CD4-positive, alpha-beta T cell (primary cell): ENCODE measurements around the gene KCNN4. TPM values are rescaled to one million over a fixed set of nuclear protein-coding genes. Genes with fewer than 3 reads are reported as not detected.
"Not testable (repeated sequence)": the region's sequence is repeated elsewhere in the genome, so short reads cannot be mapped to it uniquely, and the experiment has no call there.

Experiments used
- ATAC-seq: fragments of 200-7000 bp; cut with Tn5 transposase; one replicate; pipeline ENCODE4 v1.10.0; 2022; ENCODE audit warnings: mild to moderate bottlenecking; ENCODE audit not compliant: poor library complexity
- CTCF ChIA-PET: fragments of 350-600 bp; sonication (Branson Sonifier 250); formaldehyde crosslinking; loops from one replicate; lab custom pipeline; 2021; ENCODE audit warnings: antibody characterized with exemption, inconsistent platforms; lab: Charles Lee
- POLR2A ChIA-PET: fragments of 350-600 bp; sonication (Branson Sonifier 250); formaldehyde crosslinking; loops from one replicate; lab custom pipeline; 2021; ENCODE audit warnings: antibody characterized with exemption, inconsistent platforms; lab: Charles Lee
- DNase-seq, 14 experiments: peaks; one replicate each; pipeline ENCODE4 v3.0.0-alpha.2; 2013 to 2020; ENCODE audit warnings: mixed read lengths in 2 of 14
- H3K27ac ChIP-seq, 2 donors: one replicate each; pipeline versions ENCODE4 v1.5.1 to v1.7.0; 2013; ENCODE audit warnings: low read length in 2 of 2, low read depth in 1 of 2, mild to moderate bottlenecking in 1 of 2
- H3K27me3 ChIP-seq, 2 experiments: 1 replicate in 1 of 2; 2 replicates in 1 of 2; pipeline versions ENCODE4 v1.6.1 to v1.7.0; 2013; ENCODE audit warnings: low read length in 2 of 2, control low read depth in 1 of 2, mild to moderate bottlenecking in 1 of 2, moderate library complexity in 1 of 2; ENCODE audit not compliant: insufficient read depth in 2 of 2, control insufficient read depth in 1 of 2
- H3K36me3 ChIP-seq: one replicate; pipeline ENCODE4 v1.6.1; 2013; ENCODE audit warnings: low read length, control low read depth; ENCODE audit not compliant: insufficient read depth
- H3K4me1 ChIP-seq: one replicate; pipeline ENCODE4 v1.6.1; 2013; ENCODE audit warnings: low read length, control low read depth; ENCODE audit not compliant: insufficient read depth
- H3K4me3 ChIP-seq: one replicate; pipeline ENCODE4 v1.5.1; 2013; ENCODE audit warnings: mild to moderate bottlenecking, low read length, moderate library complexity
- H3K9me3 ChIP-seq, 2 experiments: 1 replicate in 1 of 2; 2 replicates in 1 of 2; pipeline versions ENCODE4 v1.6.1 to v1.7.0; 2013; ENCODE audit warnings: low read length in 2 of 2, mild to moderate bottlenecking in 2 of 2, control low read depth in 1 of 2, moderate library complexity in 1 of 2; ENCODE audit not compliant: control insufficient read depth in 1 of 2, insufficient read depth in 1 of 2
- H3K27ac Mint-ChIP-seq: one replicate; pipeline ENCODE4 v1.8.0; 2020; ENCODE audit warnings: mixed read lengths
- H3K27me3 Mint-ChIP-seq: one replicate; pipeline ENCODE4 v1.8.0; 2021; ENCODE audit warnings: mixed read lengths
- H3K36me3 Mint-ChIP-seq: one replicate; pipeline ENCODE4 v1.8.0; 2021; ENCODE audit warnings: low read depth, mixed read lengths
- H3K4me1 Mint-ChIP-seq: one replicate; pipeline ENCODE4 v1.8.0; 2021; ENCODE audit warnings: low read depth, mixed read lengths
- H3K4me3 Mint-ChIP-seq: one replicate; pipeline ENCODE4 v1.8.0; 2020; ENCODE audit warnings: mild to moderate bottlenecking, mixed read lengths
- H3K9me3 Mint-ChIP-seq: one replicate; pipeline ENCODE4 v1.8.0; 2020; ENCODE audit warnings: mixed read lengths
- CTCF ChIP-seq: fragments of 200-600 bp; IDR thresholded peaks from one replicate; pipeline ENCODE4 v1.8.0; 2022; ENCODE audit warnings: antibody characterized with exemption, mild to moderate bottlenecking
- intact Hi-C, 2 experiments: fragments of 100-400 bp; cut with DNase I in 1 of 2; cut with micrococcal nuclease in 1 of 2; formaldehyde crosslinking; loops; one replicate each; pipeline versions ENCODE4 v1.15.1 to v1.9.0; 2023 to 2025; cut with DNase I, micrococcal nuclease
- total RNA-seq, 174 experiments: library from RNA in 2 of 174; stranded (reverse) in 2 of 174; gene quantifications; one replicate each; pipeline ENCODE4 v1.2.3 and lab custom pipeline; 2021 to 2026

The KCNN4 gene
- total RNA-seq, 2 experiments from 2014 or later = 9.7 to 10.4 TPM

GRCh38 chr19:43766755-43767043 is 14.1 kb downstream of the KCNN4 start:
- peaks cover 26% of the 10 kb centered on the region for H3K4me1 Mint-ChIP-seq
- ATAC-seq = no peak
- peak overlapping the region in 1 of 2 donors; percentile 79 for H3K27ac ChIP-seq
- no peaks in the 10 kb centered on the region for H3K9me3 Mint-ChIP-seq
- no peak overlapping the region for H3K4me3 ChIP-seq
- intact Hi-C loops = loop anchor here (1.0 to 2.0 kb wide), 2 partner anchors 11 to 18 kb away; no protein-coding TSS in a partner anchor
- no peak for TF ChIP-seq CTCF
- peaks cover 45% of the 10 kb centered on the region for H3K4me1 ChIP-seq
- no peaks in the 10 kb centered on the region for H3K9me3 ChIP-seq
- no peak for DNase-seq
- CTCF ChIA-PET = interaction anchor here (0.6 to 5.0 kb wide), 10 partner anchors 11 to 363 kb away, joined by 3 to 45 read pairs (median 8); partner anchors contain the start of genes KCNN4 and SMG9
- peak overlapping the region; percentile 86 for H3K27ac Mint-ChIP-seq
- peak overlapping the region; percentile 42 for H3K4me3 Mint-ChIP-seq
- peaks cover 46% of the 10 kb centered on the region for H3K36me3 ChIP-seq
- H3K27me3 ChIP-seq = no peaks in the 10 kb centered on the region
- POLR2A ChIA-PET = interaction anchor here (1.2 to 3.3 kb wide), 4 partner anchors 11 to 18 kb away, joined by 6 to 47 read pairs (median 14); partner anchors contain the start of gene SMG9
- H3K36me3 Mint-ChIP-seq = peaks cover 38% of the 10 kb centered on the region
- no peaks in the 10 kb centered on the region for H3K27me3 Mint-ChIP-seq

GRCh38 chr19:43765109-43765876 is 15.5 kb downstream of the KCNN4 start:
- H3K36me3 ChIP-seq = peaks cover 32% of the 10 kb centered on the region
- no peaks in the 10 kb centered on the region for H3K9me3 Mint-ChIP-seq
- peak overlapping the region; percentile 48 to 79 for H3K27ac ChIP-seq
- TF ChIP-seq CTCF = no peak
- H3K27me3 ChIP-seq = no peaks in the 10 kb centered on the region
- H3K4me3 ChIP-seq = no peak overlapping the region
- H3K4me3 Mint-ChIP-seq = peak overlapping the region; percentile 44
- DNase-seq (peak in 13 of 14 experiments; percentile 45 to 87 (median 61)), ATAC-seq (peak; percentile 81)
- CTCF ChIA-PET = interaction anchor here (1.1 to 5.0 kb wide), 7 partner anchors 11 to 45 kb away, joined by 3 to 45 read pairs (median 10); partner anchors contain the start of genes KCNN4 and SMG9
- H3K9me3 ChIP-seq = no peaks in the 10 kb centered on the region
- peaks cover 45% of the 10 kb centered on the region for H3K4me1 ChIP-seq
- H3K27me3 Mint-ChIP-seq = no peaks in the 10 kb centered on the region
- intact Hi-C loops = loop anchor here in 1 of 2 experiments (1.0 kb wide), 1 partner anchor 20 kb away; no protein-coding TSS in a partner anchor
- H3K4me1 Mint-ChIP-seq = peaks cover 26% of the 10 kb centered on the region
- POLR2A ChIA-PET = interaction anchor here (0.6 to 3.3 kb wide), 9 partner anchors 11 to 170 kb away, joined by 3 to 47 read pairs (median 5); partner anchors contain the start of genes KCNN4, SMG9 and ZNF45
- H3K27ac Mint-ChIP-seq = peak overlapping the region; percentile 86
- peaks cover 32% of the 10 kb centered on the region for H3K36me3 Mint-ChIP-seq

GRCh38 chr19:43764684-43765083 is 16.1 kb downstream of the KCNN4 start:
- Histone ChIP-seq H3K4me1 (peaks cover 45% of the 10 kb centered on the region), H3K27ac (peak overlapping the region; percentile 48 to 79), H3K36me3 (peaks cover 27% of the 10 kb centered on the region)
- not testable (repeated sequence) for H3K4me3 ChIP-seq, H3K9me3 ChIP-seq, H3K4me3 Mint-ChIP-seq, H3K27me3 Mint-ChIP-seq, H3K9me3 Mint-ChIP-seq, DNase-seq, H3K27me3 ChIP-seq, ATAC-seq
- Mint-ChIP-seq H3K27ac (peak overlapping the region; percentile 86), H3K4me1 (peaks cover 26% of the 10 kb centered on the region), H3K36me3 (peaks cover 25% of the 10 kb centered on the region)
- ChIA-PET POLR2A (interaction anchor here (0.6 to 3.3 kb wide), 9 partner anchors 10 to 171 kb away, joined by 3 to 47 read pairs (median 5); partner anchors contain the start of genes KCNN4, SMG9 and ZNF45), CTCF (interaction anchor here (3.6 to 5.0 kb wide), 3 partner anchors 13 to 20 kb away, joined by 20 to 45 read pairs (median 27); no protein-coding TSS in a partner anchor)
- intact Hi-C loops = loop anchor here in 1 of 2 experiments (1.0 kb wide), 1 partner anchor 21 kb away; no protein-coding TSS in a partner anchor
